MM.1S (cell line): ENCODE data around the gene BIRC3.

ENCODE experiments used
- CTCF ChIP-seq: fragments of 300-600 bp; sonication (generic); IDR thresholded peaks from 2 replicates; pipeline ENCODE4 v1.5.1; 2016; ENCODE audit warnings: antibody characterized with exemption, low read length, mixed read lengths
- EZH2 ChIP-seq: fragments of 300-600 bp; sonication (generic); optimal IDR thresholded peaks from 2 replicates; pipeline ENCODE3; 2017; ENCODE audit warnings: low read depth, mild to moderate bottlenecking, antibody characterized with exemption, low read length, mixed read lengths

GRCh38 chr11:102279641-102280170, 37.6 kb upstream of the BIRC3 start:
- TF ChIP-seq CTCF (peak; percentile 12; the same call in 1 of the 2 replicates), EZH2 (no peak)
